BE2C (cell line): Measurements from ENCODE around the gene TMEM163.

ENCODE experiments used
- DNase-seq: peaks from one replicate; pipeline ENCODE4 v3.0.0-alpha.2; 2020
- H3K27me3 ChIP-seq: fragments of 250-450 bp; sonication (Bioruptor Pico); 2 replicates; pipeline ENCODE4 v1.5.1; 2020; ENCODE audit warnings: mild to moderate bottlenecking
- H3K36me3 ChIP-seq: fragments of 250-450 bp; sonication (Bioruptor Pico); 2 replicates; pipeline ENCODE4 v1.5.1; 2020; ENCODE audit warnings: mild to moderate bottlenecking
- H3K4me1 ChIP-seq: fragments of 250-450 bp; sonication (Bioruptor Pico); 2 replicates; pipeline ENCODE4 v1.5.1; 2020
- H3K4me3 ChIP-seq: 2 replicates; pipeline ENCODE4 v1.5.1; 2011; ENCODE audit warnings: low read depth, low read length
- H3K9me3 ChIP-seq: fragments of 250-450 bp; sonication (Bioruptor Pico); 2 replicates; pipeline ENCODE4 v1.5.1; 2020
- TF ChIP-seq, protein P1 (sequence below): IDR thresholded peaks from 2 replicates; pipeline ENCODE4 v1.5.1; 2012; ENCODE audit warnings: mild to moderate bottlenecking, low read depth, low read length

TMEM163 gene

DNA sequence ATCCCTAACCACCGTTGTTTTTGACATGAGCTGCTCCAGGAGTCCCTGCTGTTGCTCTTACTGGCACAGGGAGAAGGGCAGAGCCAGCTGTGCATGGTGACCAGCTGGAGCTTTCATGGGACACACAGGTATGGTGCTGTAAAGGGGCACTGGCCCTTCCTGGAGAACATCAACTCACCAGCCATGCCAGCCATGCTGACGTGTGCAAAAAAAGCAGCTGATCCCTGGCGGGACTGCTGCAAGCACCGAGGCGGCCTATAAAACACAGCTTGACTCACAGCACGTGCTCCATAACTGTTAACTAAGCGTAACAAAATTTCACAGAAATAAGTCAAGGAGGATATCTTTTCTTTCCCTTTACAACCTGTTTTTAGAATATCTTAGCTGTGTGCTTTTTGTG lies 165.1 kb downstream of the TMEM163 start:
- H3K4me3 ChIP-seq: no peak overlapping the region
- H3K27me3 ChIP-seq: no peaks in the 10 kb centered on the region
- H3K9me3 ChIP-seq: no peaks in the 10 kb centered on the region
- TF ChIP-seq, protein P1, sequence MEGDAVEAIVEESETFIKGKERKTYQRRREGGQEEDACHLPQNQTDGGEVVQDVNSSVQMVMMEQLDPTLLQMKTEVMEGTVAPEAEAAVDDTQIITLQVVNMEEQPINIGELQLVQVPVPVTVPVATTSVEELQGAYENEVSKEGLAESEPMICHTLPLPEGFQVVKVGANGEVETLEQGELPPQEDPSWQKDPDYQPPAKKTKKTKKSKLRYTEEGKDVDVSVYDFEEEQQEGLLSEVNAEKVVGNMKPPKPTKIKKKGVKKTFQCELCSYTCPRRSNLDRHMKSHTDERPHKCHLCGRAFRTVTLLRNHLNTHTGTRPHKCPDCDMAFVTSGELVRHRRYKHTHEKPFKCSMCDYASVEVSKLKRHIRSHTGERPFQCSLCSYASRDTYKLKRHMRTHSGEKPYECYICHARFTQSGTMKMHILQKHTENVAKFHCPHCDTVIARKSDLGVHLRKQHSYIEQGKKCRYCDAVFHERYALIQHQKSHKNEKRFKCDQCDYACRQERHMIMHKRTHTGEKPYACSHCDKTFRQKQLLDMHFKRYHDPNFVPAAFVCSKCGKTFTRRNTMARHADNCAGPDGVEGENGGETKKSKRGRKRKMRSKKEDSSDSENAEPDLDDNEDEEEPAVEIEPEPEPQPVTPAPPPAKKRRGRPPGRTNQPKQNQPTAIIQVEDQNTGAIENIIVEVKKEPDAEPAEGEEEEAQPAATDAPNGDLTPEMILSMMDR: no peak
- no peak for DNase-seq
- H3K36me3 ChIP-seq: no peaks in the 10 kb centered on the region
- no peaks in the 10 kb centered on the region for H3K4me1 ChIP-seq

DNA sequence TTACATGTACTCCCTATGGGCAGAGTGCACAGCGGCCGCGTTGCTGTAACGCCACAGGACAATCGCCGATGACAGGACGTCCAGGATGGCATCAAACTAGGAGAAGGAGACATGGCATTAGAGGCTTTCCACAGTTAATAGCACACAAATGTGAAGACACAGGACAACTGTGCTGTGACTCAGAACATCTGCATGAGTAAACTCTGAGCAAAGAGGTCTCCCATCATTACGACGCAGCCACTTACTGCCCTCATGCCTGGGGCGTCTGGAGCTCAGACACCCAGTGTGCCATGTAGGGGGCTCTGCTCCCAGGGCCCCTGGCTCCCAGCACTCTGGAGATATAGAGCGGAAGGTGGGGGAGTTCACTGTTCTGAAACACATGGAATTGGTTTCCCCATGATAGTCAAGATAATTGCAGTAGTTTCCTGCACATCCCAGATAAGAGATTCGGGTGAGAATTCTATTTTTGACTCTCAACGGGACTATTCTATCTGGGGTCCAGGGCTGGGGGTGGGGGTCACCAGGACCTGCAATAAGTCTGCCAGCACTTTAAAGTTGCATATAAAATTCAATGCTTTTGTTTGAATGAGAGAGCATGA lies 168.1 kb downstream of the TMEM163 start:
- TF ChIP-seq, protein P1: no peak
- H3K36me3 ChIP-seq: no peaks in the 10 kb centered on the region
- no peaks in the 10 kb centered on the region for H3K9me3 ChIP-seq
- no peak for DNase-seq
- H3K4me3 ChIP-seq: no peak overlapping the region
- H3K27me3 ChIP-seq: no peaks in the 10 kb centered on the region
- no peaks in the 10 kb centered on the region for H3K4me1 ChIP-seq

DNA sequence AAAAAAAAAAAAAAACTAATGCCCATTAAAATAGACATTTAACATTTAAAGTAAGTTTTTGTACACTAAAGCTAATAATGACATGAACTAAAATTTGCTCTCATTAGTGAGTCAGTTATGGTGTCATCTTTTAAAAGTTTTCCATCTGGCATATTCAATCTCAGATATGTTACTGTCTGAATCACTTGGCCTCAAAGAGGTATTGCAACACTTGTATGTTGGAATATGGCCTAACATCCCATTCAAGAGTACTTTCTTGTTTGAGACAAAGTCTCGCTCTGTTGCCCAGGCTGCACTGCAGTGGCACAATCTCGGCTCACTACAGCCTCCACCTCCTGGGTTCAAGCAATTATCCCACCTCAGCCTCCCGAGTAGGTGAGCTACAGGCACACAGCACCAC lies 169.7 kb downstream of the TMEM163 start:
- H3K27me3 ChIP-seq: no peaks in the 10 kb centered on the region

DNA sequence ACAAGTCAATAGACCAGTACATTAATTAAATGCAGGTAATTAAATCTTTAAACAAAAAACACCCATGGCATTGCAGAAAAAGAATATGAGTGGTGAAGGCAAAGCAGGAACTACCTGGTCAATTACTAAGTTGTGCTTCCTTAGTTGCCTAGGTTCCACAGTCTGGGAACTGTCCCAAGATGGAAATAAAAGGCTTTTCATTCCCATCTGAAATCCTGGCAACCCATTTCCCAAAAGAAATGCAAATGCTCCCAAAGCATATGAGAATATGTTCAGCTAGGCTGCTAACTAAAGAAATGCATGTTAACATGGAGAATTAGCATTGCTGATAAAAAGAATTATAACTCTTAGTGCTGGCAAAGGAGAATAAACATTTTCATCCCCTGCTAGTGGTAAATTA lies 177.8 kb downstream of the TMEM163 start:
- Histone ChIP-seq H3K4me1 (no peaks in the 10 kb centered on the region), H3K9me3 (no peaks in the 10 kb centered on the region), H3K36me3 (no peaks in the 10 kb centered on the region), H3K27me3 (no peaks in the 10 kb centered on the region), H3K4me3 (no peak overlapping the region)
- no peak for DNase-seq
- TF ChIP-seq, protein P1: no peak

More for the DNA sequence above, 169.7 kb downstream of the TMEM163 start:
- no peak for DNase-seq
- Histone ChIP-seq H3K9me3 (no peaks in the 10 kb centered on the region), H3K4me3 (no peak overlapping the region), H3K4me1 (no peaks in the 10 kb centered on the region), H3K36me3 (no peaks in the 10 kb centered on the region)
- TF ChIP-seq, protein P1: no peak

DNA sequence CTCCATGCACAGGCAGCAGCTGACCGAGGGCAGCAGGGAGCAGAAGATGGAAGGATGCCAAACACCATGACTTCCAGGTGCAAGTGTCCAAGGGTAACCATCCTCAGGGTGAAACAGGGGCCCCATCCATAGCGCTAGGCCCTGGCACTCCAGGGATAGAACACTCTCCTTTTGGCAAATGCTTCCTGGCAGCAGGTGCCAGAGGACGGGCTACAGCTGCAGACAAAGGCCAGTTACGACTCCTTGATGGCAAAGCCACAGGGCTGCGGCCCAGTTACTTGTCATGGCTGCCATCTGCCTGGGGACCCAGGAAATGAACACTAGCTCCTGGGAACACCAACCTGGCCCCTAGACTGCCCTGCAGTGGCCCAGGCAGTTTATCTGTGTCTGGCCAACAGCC lies 178.8 kb downstream of the TMEM163 start:
- DNase-seq: no peak
- Histone ChIP-seq H3K9me3 (no peaks in the 10 kb centered on the region), H3K36me3 (no peaks in the 10 kb centered on the region), H3K4me3 (no peak overlapping the region), H3K4me1 (no peaks in the 10 kb centered on the region), H3K27me3 (no peaks in the 10 kb centered on the region)
- TF ChIP-seq, protein P1: no peak

DNA sequence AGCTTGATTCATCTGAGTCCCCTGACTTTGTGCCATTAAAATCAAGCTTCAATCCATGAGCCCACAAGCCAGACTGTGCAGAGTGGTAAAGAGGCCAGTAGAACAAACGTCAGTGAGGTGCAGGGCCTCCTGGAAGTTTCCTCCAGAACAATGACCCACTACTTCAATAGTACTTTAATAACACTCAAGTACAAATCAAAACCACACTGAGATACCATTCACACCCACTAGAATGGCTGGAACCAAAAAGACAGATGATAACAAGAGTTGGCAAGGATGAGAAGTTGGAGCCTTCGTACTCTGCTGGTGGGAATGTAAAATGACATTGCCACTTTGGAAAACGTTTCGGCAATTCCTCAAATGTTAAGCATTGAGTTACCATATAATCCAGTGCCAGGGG lies 181.1 kb downstream of the TMEM163 start:
- TF ChIP-seq, protein P1: no peak
- no peaks in the 10 kb centered on the region for H3K9me3 ChIP-seq
- no peaks in the 10 kb centered on the region for H3K27me3 ChIP-seq
- no peak for DNase-seq
- H3K4me1 ChIP-seq: no peaks in the 10 kb centered on the region
- H3K36me3 ChIP-seq: no peaks in the 10 kb centered on the region
- H3K4me3 ChIP-seq: no peak overlapping the region
